Peyer's patch (tissue), 4 donors: ENCODE results near the gene GLMP.

ENCODE experiments used
- POLR2A ChIP-seq, 2 donors: fragments of 450-650 bp; IDR thresholded peaks; one replicate each; pipeline ENCODE4 v1.5.1; 2017; ENCODE audit warnings: antibody characterized with exemption in 2 of 2, mild to moderate bottlenecking in 2 of 2, moderate library complexity in 2 of 2
- TF ChIP-seq, protein P1 (sequence below), 6 experiments: fragments of 450-650 bp in 4 of 6; fragments of 200-600 bp in 2 of 6; sonication (generic) in 1 of 6; IDR thresholded peaks; one replicate each; pipeline ENCODE4 v1.5.1; 2017 to 2019; ENCODE audit warnings: antibody characterized with exemption in 6 of 6, mild to moderate bottlenecking in 3 of 6, moderate library complexity in 1 of 6

DNA sequence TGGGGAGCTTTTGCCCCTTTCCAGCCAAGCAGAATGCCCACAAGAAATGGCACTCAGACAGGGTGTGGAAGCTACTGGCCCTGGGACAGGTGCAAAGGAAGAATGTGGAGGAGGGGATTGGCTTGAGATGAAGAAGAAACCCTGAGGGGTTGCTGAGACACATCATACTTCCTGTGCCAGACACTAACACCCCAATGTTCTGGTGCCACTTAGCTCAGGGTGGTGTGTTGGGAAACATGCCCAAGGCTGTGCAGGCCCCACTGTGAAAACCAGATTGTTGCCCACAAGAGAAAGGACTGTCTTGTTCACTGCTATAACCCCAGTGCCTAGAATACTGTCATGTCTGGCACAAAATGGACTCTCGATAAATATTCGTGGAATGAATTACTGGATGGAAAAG is 37.8 kb downstream of the GLMP start:
- TF ChIP-seq, protein P1, sequence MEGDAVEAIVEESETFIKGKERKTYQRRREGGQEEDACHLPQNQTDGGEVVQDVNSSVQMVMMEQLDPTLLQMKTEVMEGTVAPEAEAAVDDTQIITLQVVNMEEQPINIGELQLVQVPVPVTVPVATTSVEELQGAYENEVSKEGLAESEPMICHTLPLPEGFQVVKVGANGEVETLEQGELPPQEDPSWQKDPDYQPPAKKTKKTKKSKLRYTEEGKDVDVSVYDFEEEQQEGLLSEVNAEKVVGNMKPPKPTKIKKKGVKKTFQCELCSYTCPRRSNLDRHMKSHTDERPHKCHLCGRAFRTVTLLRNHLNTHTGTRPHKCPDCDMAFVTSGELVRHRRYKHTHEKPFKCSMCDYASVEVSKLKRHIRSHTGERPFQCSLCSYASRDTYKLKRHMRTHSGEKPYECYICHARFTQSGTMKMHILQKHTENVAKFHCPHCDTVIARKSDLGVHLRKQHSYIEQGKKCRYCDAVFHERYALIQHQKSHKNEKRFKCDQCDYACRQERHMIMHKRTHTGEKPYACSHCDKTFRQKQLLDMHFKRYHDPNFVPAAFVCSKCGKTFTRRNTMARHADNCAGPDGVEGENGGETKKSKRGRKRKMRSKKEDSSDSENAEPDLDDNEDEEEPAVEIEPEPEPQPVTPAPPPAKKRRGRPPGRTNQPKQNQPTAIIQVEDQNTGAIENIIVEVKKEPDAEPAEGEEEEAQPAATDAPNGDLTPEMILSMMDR (IDR thresholded peaks at IDR 0.05) = no peak
- no peak for TF ChIP-seq POLR2A (IDR thresholded peaks at IDR 0.05)
